NCI-H187 treated with DMSO at 0.1 percent for 48 hours (cell line): Measurements from ENCODE around the gene CDRT15.
"Not testable (repeated sequence)": the region's sequence is repeated elsewhere in the genome, so short reads cannot be mapped to it uniquely, and the experiment has no call there.

ENCODE experiments used
- DNase-seq: peaks from one replicate; lab custom pipeline; 2025; lab: John Stamatoyannopoulos, UW

CDRT15 gene

DNA sequence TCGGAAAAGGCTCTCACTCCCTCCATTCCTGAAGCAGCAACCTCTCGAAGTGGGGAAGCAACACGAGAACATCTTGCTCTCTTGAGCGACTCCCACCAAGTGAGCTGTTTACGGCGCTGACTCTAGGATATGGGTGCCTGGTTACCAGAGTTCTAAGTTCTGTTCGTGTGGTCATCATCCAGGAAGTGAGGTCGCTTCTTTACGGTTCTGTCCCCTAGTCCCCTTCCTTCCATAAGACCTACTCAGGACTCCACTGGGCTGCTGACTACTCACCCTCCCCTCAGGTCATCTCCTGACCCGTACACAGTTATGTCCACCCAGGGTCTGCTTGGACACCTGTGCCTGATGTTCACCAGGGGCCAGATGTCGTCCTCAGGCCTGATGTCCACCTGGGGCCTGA lies at the start of gene CDRT15:
CDRT15 (minus strand) TSS at position 101 of the 400 bp plus-strand sequence; CDS start at position 72, 29 bp downstream.
- not testable (repeated sequence) for DNase-seq

DNA sequence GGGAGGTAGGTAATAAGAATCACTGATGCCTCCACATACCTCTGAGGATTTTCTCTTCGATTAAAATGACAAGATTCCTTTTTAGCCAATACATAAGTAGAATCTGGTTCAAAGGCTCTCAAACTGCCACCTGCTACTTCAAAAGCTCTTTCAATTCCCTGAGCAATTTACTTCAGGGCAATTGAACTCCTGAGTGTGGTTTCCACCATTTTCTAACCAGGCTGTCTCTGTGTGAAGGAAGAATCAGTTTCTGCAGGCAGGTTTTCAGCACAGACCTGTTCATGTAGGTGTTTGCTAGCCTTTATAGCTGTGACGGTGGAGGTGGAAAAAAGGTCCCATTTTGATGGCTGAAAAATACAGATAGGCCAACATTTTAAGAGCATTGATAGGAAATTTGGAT lies 46.1 kb upstream of the CDRT15 start:
- peak; percentile 40 for DNase-seq

DNA sequence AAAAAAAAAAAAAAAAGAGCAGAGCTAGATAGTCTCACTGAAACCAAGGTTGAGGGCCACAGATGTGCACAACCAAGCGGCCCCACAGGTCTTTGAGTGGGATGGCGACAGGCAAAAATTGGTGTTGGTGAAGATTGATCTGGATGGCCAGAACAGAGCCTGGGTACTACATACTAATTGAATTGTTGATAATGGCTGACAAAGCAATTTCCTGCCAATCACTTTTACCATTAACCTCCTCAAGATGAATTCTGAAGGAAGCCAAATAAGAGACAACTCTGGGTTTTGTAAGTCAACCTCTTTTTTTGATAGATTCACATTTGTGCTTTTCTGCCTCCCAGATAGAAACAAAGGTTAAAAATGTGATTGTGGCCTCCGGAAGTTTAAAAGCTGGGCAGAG lies 44.9 kb upstream of the CDRT15 start:
- DNase-seq, result no peak

DNA sequence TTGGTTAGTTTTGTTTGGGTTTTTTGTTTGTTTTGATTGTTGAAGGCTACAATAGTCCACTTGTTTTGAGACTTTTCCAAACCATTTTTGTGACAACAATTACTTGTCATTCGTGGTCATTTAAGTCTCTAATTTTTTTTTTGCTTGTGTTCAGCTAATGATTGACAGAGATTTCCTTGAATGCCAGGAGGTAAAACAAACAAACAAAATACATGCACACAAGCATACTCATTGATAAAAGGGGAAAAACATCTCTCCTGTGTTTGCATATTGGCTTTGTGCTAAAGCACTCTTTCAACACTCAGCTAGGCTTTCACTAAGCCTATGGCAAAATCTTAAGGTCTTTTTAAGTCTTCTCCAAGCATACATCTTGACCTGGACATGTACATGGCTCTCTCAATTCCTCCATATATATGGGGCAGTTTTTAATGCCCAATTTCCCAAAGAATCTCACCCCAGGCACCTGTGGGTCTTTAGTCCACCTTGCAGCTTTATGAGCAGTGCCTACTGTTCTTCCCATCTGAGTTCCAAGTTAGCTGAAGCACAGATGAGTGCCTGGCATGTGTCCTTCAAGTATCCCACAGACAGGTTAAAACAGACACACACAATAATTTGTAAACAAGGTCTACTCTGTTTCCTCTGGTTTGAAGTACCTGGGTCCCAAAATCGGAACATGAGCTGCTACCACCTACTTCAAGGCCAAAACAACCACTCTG lies 40.0 kb upstream of the CDRT15 start:
- no peak for DNase-seq

DNA sequence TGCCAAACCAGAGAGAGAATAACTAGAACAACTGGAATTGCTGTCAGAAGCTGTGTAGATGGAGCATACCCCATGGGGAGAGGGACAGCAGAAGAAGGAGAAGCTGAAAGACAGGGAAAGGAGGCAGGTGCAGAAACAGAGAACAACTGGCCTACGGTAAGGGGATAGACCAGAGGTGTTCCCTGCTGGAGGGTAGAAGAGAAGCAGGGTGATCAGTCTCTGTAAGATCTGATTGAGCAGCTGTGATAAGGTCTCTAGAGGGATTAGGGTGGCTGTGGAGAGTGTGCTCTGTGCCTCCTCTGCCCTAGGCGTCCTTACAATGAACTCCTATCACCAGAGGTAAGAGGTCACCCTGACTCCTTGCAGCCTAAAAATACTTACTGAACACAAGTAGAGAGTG lies 33.8 kb upstream of the CDRT15 start:
- no peak for DNase-seq

DNA sequence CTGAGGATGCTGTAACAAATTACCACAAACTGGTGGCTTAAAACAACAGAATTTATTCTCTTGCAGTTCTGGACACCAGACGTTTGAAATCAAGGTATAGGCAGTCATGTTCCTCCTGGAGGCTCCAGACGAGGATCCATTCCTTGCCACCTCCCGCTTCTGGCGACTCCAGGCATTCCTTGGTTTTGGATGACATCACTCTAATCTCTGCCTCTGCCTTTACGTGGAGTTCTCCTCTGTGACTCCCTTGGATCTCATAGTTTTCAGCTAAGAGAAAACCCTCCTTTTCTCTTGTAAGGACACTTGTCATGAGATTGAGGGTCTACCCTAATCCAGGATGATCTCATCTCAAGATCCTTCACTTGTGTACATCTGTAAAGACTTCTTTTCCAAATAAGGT lies 32.8 kb upstream of the CDRT15 start:
- no peak for DNase-seq

DNA sequence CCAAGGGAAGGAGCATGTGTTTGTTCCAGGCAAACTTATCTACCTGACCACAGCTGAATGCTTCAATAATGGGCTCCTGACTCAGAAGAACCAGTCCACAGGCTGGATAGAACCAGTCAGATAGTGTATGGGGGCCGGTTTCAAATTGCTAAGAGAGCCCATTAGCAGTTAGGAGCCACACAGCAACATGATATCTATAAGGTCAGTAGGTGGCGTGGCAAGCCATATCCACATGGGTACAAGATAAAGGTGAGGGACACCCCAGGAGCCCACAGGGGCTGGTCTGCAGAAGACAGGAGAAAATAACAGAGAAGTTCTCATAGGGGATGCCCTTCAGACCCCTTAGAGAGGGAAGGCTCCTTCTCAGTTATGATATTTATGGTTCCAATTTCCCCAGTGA lies 31.6 kb upstream of the CDRT15 start:
- no peak for DNase-seq

DNA sequence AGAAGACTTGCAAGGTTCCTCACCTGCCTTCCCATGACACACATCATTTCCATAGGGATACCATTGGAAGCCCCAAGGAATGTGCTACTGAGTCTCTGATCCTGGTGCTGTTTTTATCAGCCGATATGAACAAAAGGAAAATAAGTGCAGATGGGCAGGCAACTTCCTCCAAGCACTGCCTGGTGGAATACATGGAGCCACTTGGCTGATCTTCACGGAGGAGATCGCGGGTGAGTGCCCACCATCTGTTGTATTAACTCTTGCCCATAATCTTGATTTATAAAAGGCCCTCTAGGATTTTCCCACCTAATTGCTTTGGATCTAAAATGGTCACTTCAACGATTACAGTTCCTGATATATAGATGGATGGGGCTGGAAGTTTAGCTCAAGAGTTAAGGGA lies 24.7 kb upstream of the CDRT15 start:
- DNase-seq, result no peak

DNA sequence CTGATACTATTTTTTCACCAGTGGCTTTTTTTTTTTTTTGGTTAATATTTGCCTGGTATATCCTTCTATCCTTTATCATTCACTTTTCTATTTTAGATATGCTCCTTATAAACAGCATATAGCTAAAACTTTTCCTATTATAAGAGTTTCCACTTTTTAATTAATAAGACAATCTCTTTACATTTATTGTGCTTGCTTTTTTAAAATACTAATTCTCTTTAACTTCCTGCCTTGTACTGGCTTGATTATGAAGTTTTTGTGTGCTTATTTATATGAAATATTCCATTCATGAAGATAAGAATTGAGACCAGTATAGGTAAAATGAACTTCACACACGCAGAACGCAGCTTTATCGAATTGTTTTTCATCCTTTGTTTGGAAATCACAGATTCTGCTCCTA lies 9.0 kb upstream of the CDRT15 start:
- no peak for DNase-seq

DNA sequence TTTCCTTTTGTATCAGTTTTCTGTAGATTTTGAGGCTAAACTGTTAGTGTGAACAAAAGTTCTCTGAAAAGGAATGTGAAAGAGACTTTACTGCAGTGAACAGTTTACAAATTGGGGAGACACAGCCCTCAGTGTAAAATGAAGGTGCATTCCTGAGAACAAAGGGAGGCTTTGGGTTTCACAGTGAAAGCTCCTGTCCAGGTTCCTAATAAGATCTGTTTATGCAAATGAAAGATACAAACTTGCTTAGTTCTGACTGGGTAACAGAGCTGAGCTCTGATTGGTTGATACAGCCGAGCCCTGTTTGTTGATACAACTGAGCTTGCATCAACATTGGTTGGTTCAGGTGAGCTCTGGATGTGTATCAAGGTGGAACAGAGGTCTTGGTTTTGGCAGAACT lies 8.3 kb upstream of the CDRT15 start:
- DNase-seq, result no peak

DNA sequence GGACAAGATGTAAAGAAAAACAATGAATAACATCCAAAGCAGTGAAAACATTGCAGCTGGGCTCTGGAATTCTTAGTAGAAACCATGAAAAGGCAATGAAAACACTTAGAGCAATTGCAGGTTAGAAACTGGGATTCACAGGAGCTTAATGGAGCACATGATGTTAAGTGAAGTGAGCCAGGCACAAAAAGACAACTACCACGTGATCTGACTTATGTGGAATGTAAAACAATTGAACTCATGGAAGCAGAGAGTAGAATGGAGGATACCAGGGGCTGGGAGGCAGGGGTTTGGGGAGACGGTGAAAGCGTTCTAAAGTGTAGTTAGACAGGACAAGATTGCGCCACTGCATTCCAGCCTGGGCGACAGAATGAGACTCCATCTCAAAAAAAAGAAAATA lies 2.6 kb upstream of the CDRT15 start:
- DNase-seq, result not testable (repeated sequence)

DNA sequence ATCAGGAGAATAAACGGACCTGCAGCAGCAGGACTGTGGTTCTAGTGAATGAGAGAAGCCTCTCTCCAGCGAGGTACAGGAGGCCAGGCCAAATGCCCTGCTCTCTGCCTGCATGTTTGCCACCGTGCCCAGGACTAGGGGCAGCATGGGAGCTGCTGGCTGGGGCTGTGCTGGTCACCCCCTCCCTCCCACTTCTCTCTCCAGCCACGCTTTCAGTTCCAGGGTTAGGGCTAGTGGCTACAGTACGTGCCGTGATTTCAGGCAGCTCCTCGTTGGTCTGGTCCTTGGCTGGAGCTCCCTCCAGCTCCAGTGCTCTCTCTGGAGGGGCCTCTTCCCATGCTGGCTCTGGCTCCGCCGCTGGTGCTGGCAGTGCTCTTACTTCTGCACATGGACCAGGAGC lies 630 bp downstream of the CDRT15 start:
- not testable (repeated sequence) for DNase-seq

DNA sequence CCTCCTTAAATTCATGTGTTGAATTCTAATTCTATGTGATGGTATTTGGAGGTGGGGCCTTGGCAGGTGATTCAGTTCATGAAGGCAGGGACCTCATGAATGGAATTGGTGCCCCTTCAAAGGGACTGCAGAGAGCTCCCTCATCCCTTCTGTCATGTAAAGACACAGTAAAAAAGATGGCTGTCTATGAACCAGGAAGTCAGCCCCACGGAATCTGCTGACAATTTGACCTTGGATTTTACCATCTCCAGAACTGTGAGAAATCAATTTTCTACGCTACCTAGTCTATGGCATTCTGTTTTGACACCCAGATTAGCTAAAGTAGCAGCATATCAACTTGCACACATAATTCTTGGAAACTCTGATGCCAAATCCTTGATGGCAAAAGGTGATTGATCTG lies 1.6 kb downstream of the CDRT15 start:
- not testable (repeated sequence) for DNase-seq

DNA sequence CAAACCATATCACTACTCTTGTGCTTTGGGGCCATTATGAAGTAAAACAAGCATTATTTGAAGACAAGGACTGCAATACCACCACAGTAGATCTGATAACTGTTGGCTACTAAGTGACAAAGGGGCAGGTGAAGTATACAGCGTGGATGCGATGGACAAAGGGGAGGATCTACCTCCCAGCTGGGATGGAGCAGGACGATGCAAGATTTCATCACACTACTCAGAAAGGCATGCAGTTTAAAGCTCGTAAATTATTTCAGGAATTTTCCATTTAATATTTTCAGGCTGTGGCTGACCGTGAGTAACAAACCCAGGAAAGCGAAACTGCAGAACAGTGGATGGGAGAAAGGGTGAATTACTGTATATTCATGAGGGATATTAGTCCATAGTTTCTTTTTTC lies 5.5 kb downstream of the CDRT15 start:
- DNase-seq, result not testable (repeated sequence)

DNA sequence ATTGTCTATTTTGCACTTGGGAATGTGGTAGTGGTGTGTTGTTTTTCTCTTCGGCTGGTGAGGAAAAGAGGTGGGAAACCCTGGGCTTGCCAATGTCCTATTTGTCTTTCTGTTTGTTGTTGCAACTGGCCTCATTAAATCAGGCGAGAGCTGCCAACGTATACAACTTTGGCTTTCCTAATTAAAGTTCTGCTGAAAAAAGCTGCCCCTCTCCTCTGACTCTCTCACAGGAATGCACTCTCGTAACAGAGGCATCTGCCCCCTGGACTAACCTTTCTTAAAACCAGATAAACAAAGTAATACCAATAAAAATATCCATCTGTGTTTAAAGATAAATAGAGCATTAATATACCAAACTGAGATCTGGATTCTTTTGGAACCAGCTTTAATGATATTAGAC lies 7.8 kb downstream of the CDRT15 start:
- no peak for DNase-seq

DNA sequence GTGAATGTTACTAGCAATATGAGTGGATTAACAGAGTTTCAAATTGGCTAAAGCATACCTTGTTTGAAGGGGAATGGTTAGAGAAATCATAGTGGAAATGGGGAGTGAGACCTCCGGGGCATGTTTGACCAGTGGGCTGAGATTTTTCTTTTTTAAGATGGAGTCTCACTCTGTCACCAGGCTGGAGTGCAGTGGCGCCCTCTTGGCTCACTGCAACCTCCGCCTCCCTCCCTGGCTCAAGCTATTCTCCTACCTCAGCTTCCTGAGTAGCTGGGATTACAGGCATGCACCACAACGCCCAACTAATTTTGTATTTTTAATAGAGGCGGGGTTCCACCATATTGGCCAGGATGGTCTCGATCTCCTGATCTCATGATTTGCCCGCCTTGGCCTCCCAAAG lies 9.6 kb downstream of the CDRT15 start:
- no peak for DNase-seq

DNA sequence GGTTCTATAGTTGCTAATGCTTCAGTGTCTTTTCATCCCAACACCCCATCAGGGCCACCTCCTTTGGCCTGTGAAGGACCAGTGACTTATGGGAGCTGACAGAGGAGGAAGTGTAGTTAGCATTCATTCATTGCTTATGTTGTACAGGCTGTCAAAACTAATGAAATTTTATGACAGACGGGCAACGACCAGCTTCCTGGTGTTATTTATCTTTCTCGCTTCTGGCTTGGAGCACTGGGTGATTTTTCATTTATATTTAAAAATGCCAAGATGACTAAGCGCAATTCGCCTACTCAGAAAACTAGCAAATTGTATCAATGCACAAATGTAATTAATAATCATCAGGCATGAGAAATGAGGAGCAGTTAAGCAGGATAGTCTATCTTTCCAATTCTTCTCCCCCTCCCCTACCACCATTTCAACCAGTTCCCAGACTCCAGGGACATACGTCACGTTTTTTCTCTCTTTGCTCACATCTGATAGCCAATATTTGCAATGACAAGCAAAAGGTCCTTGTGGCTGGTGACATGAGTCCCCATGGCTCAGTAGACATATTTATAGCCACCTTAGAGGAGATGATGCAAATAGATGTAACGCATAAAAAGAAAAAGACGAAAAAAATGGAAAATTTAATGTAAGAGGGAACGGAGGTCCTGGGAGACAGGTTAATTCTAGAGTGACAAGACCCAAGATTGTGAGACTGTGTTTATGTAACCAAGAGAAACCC lies 11.2 kb downstream of the CDRT15 start:
- no peak for DNase-seq

DNA sequence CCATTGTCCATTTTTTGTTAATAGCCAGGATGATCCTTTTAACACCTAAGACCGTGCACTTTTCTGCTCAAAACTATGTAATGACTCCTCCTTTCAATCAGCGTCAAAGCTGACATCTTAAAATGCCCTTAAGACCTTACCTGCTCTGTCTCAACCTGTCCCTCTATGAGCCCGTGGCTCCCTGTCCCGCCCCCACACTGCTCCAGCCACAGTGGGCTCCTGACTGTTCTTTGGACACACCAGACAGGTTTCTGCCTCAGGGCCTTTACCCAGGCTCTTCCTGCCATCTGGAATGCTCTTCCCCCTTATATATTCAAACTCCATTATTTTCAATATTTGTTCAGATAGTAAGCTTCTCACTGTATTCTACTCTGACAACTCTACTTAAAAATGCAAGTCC lies 14.1 kb downstream of the CDRT15 start:
- no peak for DNase-seq

DNA sequence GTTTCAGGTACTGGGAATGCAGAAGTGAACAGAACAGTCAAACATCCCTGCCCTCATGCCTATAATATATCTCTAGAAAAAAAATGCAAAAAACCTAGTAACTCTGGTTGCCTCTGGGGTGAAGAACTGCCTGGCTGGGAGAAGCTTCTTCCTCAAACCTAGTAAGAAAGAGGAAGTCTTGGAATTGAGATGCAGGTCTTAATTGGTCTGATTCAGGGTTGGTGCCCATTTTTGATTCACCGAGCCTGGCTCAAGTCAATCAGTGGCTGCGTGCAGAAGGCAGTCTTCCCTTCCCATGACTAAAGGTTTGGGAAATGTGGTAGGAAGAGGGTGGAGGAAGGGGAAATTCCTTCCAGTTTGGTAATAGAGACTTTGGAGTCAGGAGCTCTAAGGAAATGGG lies 22.4 kb downstream of the CDRT15 start:
- no peak for DNase-seq

DNA sequence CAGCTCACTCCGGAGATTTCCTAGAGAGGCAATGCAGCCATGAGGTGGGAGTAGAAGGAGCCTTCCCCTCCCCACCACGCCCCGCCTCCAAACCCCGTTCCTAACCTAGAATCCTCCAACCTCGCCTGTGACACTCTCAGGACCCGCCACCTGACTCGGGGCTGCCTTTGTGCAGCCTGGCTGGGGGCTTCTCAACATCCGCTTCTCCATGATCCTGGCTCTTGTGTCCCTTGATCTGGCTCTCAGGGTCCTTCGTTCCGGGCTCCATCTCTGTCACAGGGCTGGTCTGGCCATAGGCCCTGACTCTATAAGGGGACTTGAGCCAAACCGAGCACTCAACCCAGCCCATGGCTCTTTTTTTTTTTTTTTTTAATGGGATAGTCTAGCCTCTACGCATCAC lies 24.3 kb downstream of the CDRT15 start:
- no peak for DNase-seq

DNA sequence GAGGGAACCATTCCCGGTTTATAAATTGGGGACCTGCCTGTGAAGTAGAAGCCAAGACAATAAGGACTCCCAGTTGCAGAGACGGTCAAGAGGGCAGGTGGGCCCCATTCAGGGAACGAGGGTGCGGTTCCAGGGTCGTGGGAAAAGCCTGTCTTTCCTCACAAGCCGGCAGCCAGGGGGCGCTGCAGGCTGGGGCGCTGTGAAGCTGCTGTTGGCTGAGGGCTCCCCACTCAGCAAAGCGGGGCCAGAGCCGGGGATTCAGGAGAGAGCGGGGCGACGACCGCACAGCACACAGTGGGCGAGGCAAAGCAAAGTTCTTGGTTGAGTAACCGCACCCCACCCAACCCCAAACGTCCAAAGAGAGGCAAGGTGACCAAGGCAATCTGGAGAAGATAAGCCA lies 24.9 kb downstream of the CDRT15 start:
- DNase-seq, result no peak

DNA sequence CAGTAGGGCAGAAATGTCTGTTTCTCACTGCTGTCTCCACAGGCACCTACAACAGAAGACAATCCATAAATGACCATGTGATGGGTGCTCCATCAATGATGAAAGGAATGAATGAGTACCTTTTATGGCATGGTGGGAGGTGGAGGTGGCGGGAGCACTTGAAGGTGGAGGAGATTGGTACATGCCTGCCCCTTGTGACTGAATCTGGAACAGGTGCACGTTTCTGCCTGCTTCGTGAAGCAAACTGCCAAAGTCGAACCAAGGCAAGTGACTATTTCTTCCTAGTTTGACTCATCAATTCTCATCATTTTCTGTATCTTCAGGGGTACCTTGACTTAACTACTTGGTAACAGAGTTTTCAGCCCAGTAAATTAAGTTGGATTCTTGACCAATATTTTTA lies 25.4 kb downstream of the CDRT15 start:
- DNase-seq, result no peak

DNA sequence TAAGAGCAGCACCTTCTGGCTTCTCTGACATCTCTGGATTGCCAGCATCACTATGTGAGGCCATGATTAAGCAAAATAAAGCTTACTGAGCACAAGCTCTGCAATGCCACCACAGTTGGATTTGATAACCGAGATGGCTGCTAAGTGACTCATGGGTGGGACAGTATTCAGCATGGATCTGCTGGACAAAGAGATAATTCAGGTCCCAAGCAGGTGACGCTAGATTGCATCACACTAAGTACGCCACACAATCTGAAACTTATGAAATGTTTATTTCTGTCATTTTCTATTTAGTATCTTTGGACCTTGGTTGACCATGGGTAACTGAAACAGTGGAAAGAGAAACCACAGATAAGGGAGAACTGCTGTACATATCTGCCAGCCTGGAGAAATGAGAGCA lies 27.4 kb downstream of the CDRT15 start:
- no peak for DNase-seq

DNA sequence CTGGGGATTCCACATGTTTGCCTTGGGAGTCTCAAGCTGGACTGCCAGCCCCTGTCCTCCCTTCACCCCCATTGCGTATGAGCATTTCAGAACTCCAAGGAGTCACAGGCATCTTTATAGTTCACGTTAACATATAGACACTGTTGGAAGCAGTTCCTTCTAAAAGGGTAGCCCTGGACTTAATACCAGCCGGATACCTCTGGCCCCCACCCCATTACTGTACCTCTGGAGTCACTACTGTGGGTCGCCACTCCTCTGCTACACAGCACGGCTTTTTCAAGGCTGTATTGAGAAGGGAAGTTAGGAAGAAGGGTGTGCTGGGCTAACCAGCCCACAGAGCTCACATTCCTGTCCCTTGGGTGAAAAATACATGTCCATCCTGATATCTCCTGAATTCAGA lies 28.9 kb downstream of the CDRT15 start:
- no peak for DNase-seq
